ENCODE data around the gene WASF3.
"Not testable (repeated sequence)": the region's sequence is repeated elsewhere in the genome, so short reads cannot be mapped to it uniquely, and the experiment has no call there.

Gene WASF3

DNA sequence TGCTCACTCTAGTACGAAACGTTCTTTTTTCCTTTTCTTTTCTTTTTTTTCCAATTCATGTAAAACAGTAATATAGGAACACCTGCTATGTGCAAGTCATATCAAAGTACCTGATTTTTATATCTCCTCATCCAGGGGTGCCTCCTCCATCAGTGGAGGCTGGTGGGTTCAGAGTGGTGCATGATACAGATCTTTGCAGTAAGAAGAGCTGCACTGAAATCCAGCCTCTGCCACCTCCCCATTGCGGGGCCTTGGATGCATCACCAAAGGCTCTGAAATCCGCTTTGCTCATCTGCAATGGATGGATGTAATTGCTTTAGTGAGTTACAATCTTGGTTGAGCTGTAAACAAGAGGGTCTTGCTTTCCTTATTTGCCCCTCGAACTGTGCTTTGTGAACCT lies 164.8 kb downstream of the WASF3 start:
- Histone ChIP-seq H3K9ac (ENCODE audit: low read length) (no peak overlapping the region), H3K27ac (ENCODE audit: low read depth, low read length) (no peak overlapping the region), H3K4me1 (ENCODE audit: insufficient read depth, low read length) (no peaks in the 10 kb centered on the region), H3K36me3 (ENCODE audit: insufficient read depth, low read length) (no peaks in the 10 kb centered on the region), H3K27me3 (ENCODE audit: control insufficient read depth in 1 of 2, insufficient read depth in 2 of 2, low read length in 2 of 2) (no peaks in the 10 kb centered on the region), H3K9me3 (ENCODE audit: low read length) (no peaks in the 10 kb centered on the region), H3K4me3 (ENCODE audit: low read depth in 1 of 2, low read length in 2 of 2) (no peak overlapping the region)

GRCh38 chr13:26723620-26724019 lies 166.1 kb downstream of the WASF3 start:
- H3K4me1 ChIP-seq (ENCODE audit: insufficient read depth, low read length); H3K27ac ChIP-seq (ENCODE audit: low read depth, low read length); H3K4me3 ChIP-seq (ENCODE audit: low read depth in 1 of 2, low read length in 2 of 2); H3K27me3 ChIP-seq (ENCODE audit: control insufficient read depth in 1 of 2, insufficient read depth in 2 of 2, low read length in 2 of 2); H3K9me3 ChIP-seq (ENCODE audit: low read length); H3K36me3 ChIP-seq (ENCODE audit: insufficient read depth, low read length); H3K9ac ChIP-seq (ENCODE audit: low read length): not testable (repeated sequence)

GRCh38 chr13:26726684-26727083 lies 169.2 kb downstream of the WASF3 start:
- H3K4me3 ChIP-seq (ENCODE audit: low read depth in 1 of 2, low read length in 2 of 2) = no peak overlapping the region
- no peak overlapping the region for H3K9ac ChIP-seq (ENCODE audit: low read length)
- H3K4me1 ChIP-seq (ENCODE audit: insufficient read depth, low read length) = no peaks in the 10 kb centered on the region
- H3K9me3 ChIP-seq (ENCODE audit: low read length) = no peaks in the 10 kb centered on the region
- H3K27ac ChIP-seq (ENCODE audit: low read depth, low read length) = no peak overlapping the region
- no peaks in the 10 kb centered on the region for H3K27me3 ChIP-seq (ENCODE audit: control insufficient read depth in 1 of 2, insufficient read depth in 2 of 2, low read length in 2 of 2)
- H3K36me3 ChIP-seq (ENCODE audit: insufficient read depth, low read length) = no peaks in the 10 kb centered on the region

DNA sequence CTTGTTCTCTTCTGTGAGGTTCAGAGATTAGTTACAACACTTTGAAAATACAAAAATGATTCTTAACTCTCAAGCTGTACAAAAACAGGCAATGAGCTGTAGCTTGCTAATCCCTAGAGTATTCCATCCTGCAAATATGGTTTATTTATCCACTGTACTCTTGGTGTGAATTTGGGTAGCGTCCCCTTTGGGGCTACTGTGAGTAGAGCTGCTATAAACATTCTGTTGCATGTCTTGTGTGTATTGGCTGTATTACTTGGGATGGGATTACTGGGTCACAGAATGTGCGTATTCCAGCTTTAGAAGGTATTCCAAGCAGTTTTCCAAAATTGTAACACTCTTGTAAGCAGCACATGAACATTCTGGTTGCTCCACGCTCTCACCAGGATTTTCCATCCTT lies 169.6 kb downstream of the WASF3 start:
- Histone ChIP-seq H3K9ac (ENCODE audit: low read length) (no peak overlapping the region), H3K27ac (ENCODE audit: low read depth, low read length) (no peak overlapping the region), H3K36me3 (ENCODE audit: insufficient read depth, low read length) (no peaks in the 10 kb centered on the region), H3K4me3 (ENCODE audit: low read depth in 1 of 2, low read length in 2 of 2) (no peak overlapping the region), H3K27me3 (ENCODE audit: control insufficient read depth in 1 of 2, insufficient read depth in 2 of 2, low read length in 2 of 2) (no peaks in the 10 kb centered on the region), H3K9me3 (ENCODE audit: low read length) (no peaks in the 10 kb centered on the region), H3K4me1 (ENCODE audit: insufficient read depth, low read length) (no peaks in the 10 kb centered on the region)

DNA sequence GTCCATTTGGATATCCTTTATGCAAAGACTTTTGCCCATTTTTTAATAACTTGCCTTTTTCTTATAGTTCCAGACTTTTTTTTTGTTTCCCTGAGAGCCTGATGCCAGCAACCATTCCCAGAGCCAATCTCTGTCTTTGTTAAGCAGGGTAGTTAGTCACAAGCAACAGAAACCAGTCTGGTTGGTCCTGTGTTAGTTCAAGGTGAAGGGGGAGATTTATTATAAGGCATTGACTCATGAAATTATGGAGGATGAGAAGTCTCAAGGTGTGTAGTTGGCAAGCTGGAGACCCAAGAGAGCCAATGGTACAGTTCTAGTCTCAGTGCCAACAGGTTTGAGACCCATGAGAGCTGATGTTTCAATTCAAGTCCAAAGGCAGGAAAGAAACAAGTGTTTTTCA lies 170.2 kb downstream of the WASF3 start:
- no peaks in the 10 kb centered on the region for H3K36me3 ChIP-seq (ENCODE audit: insufficient read depth, low read length)
- no peak overlapping the region for H3K4me3 ChIP-seq (ENCODE audit: low read depth in 1 of 2, low read length in 2 of 2)
- no peaks in the 10 kb centered on the region for H3K4me1 ChIP-seq (ENCODE audit: insufficient read depth, low read length)
- H3K27ac ChIP-seq (ENCODE audit: low read depth, low read length) = no peak overlapping the region
- no peaks in the 10 kb centered on the region for H3K27me3 ChIP-seq (ENCODE audit: control insufficient read depth in 1 of 2, insufficient read depth in 2 of 2, low read length in 2 of 2)
- H3K9me3 ChIP-seq (ENCODE audit: low read length) = no peaks in the 10 kb centered on the region
- H3K9ac ChIP-seq (ENCODE audit: low read length) = no peak overlapping the region

DNA sequence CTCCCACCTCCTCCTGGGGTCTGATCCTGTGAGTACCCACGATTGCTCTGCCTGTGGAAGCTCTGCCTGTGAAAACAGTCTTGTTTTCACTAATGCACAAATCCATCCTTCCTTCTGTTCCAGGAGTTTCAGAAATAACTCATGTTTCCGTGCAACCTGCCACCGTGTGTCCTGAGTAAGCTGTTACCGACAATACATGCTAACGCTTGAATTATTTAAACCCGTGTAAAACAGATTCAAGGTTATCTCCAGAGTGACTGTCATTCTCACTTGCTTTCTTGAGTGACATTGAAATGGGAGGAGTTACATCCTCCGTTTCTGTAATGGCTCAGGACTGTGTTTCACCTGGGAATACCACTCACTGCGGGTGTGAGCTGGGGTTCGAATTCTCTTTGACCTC lies 178.2 kb downstream of the WASF3 start:
- Histone ChIP-seq H3K9me3 (ENCODE audit: low read length) (no peaks in the 10 kb centered on the region), H3K27me3 (ENCODE audit: control insufficient read depth in 1 of 2, insufficient read depth in 2 of 2, low read length in 2 of 2) (no peaks in the 10 kb centered on the region), H3K4me1 (ENCODE audit: insufficient read depth, low read length) (no peaks in the 10 kb centered on the region), H3K4me3 (ENCODE audit: low read depth in 1 of 2, low read length in 2 of 2) (no peak overlapping the region), H3K36me3 (ENCODE audit: insufficient read depth, low read length) (no peaks in the 10 kb centered on the region), H3K9ac (ENCODE audit: low read length) (no peak overlapping the region), H3K27ac (ENCODE audit: low read depth, low read length) (no peak overlapping the region)

All from muscle layer of colon (tissue), 2 donors.